ENCODE data around the gene FOXO4. TPM values are rescaled to one million over a fixed set of nuclear protein-coding genes. Genes with fewer than 3 reads are reported as not detected.

The FOXO4 gene
- 4.8 TPM for total RNA-seq

DNA sequence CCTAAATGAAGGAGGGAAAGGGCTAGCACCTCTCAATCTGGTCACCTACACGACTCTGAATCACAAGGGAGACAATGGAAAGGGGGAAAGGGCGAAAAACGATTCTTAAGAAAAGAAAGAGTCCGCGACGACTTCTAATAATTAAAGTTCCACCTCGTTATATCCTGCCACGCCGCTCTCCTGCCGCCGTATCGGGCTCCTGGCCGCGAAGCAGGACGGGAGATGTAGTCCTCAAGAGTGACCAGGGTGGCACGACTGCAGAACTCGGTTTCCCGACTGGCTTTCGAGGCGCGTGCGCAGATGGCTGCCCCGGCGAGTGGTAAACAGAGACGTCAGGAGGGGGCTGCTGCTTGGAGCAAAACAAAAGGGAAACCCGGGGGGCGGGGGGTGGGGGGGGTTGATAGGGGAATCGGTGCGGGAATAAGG, at the start of gene FOXO4:
Gene FOXO4, plus strand, starts transcription at position 297 of the 426 bp plus-strand sequence. CDS start 678 bp downstream, outside the sequence.

DNA sequence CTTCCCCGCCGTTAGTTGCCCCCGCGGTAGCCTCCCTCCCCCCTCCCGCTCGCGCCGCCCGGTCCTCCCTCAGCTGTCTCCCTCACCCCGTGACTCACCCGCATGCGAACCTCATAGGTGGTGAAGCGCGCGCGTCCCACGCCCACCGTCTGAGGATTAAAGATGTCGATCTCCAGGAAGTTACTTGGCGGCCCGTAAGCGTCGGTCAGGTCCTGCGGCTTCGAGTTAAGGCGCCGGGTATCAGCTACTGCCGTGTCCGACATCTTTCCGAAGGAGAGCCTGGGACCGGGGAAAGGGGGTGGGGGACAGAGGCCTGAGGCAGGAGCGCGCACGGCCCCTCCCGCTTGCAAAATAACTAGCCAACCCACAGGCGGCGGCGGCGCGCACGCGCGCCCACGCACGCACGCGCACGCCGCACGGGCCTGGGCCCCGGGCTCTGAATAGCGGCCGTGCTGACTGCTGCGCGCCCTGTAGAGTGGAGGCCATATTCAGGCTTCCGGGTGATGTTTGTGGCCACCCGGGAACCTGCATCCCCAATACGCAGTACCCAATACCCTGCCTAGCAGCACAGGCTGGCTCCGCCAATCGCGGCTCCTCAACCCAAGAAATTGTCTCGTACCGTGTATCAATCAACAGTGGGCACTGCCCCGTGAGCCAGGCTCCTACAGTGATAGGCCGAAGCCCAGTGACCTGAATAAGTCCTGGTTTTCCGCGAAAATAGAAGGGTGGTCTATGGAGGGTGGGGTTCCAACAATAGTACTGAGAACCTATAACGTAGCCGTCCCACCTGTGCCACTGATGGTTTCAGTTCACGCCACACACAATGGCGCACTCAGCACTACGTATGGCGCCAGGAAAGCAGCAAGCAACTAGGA, 27.4 kb upstream of the FOXO4 start, which contains the start of gene SNX12:
Gene SNX12, minus strand, starts transcription at position 291 of the 875 bp plus-strand sequence. Its CDS starts 28 bp downstream, at position 263.

GRCh38 chrX:71106427-71106826, 10.8 kb downstream of the FOXO4 start, which contains the start of gene CXorf65:
Gene CXorf65 (minus strand): TSS chrX:71106740. CDS start chrX:71106556, 184 bp downstream.

DNA sequence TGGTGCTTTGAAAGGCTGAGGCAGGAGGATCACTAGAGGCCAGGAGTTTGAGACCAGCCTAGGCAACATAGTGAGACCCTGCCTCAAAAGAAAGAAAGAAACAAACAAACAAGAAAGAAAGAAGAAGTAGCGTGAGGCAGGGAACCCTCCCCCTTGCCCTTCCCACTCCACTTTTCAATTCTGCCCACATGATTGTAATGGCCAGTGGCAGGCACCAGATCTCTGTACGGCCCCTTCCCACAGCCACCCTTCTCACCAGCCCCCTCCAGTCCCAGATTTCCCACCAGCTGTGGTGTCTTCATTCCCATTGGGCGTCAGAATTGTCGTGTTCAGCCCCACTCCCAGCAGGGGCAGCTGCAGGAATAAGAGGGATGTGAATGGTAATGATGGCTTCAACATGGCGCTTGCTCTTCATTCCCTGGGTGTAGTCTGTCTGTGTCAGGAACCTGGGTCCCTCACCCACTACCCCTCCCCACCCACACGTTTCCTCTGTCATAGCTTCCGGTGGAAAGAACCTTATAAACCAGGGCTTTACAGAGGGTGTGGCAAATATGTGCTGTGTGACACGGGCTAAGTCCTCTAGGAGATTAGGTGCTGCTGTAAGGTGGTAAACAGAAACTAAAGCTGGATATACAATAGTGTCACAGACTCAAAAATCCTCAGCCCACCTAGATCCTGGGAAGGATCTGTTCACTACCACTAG, 15.6 kb downstream of the FOXO4 start, which contains the start of gene IL2RG:
Gene IL2RG, minus strand, starts transcription at position 437 of the 703 bp plus-strand sequence. Its CDS starts 38 bp downstream, at position 399.

GRCh38 chrX:71118032-71118984, 22.7 kb downstream of the FOXO4 start, which contains the start of gene MED12:
Gene MED12 (plus strand): TSS chrX:71118596. CDS start chrX:71118755, 159 bp downstream.

DNA sequence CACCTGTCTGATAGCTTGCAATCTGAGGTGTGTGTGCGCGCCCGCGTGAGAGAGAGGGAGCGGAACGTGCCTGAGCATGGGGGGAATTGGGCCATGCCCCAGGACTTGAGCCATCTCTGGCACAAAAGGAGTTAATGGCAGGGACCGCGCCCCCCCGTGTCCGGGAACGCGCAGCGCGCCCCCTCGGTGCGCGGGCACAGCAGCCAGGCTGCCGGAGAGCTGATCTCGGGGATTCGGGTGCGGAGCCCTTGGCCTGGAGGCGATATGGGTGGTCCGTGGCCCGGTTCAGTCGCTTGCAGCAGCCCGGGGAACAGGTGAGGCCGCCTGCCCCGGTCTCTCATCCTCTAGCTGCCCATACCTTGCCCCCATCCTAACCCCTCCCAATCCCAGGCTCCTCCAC, 49.0 kb downstream of the FOXO4 start, which contains the start of gene NLGN3:
Gene NLGN3, plus strand, starts transcription at position 191 of the 400 bp plus-strand sequence. CDS start 2,909 bp downstream, outside the sequence.

Small RNAs within 50 kb of the gene (small RNA-seq; reads per million reads assigned to genes)
- gene CXorf65, result not detected

Other genes starting within 250 kb of the FOXO4 start
- not detected for gene TEX11, start 187.1 kb upstream of the FOXO4 start, total RNA-seq
- gene SLC7A3, start 164.8 kb upstream of the FOXO4 start, total RNA-seq, result 3.9 TPM
- gene SNX12, start 27.5 kb upstream of the FOXO4 start, total RNA-seq, result 59.5 TPM
- not detected for gene CXorf65, start 10.9 kb downstream of the FOXO4 start, total RNA-seq
- not detected for gene IL2RG, start 15.7 kb downstream of the FOXO4 start, total RNA-seq
- gene MED12, start 22.7 kb downstream of the FOXO4 start, total RNA-seq, result 21.7 TPM
- 38.1 TPM for gene NLGN3, start 49.0 kb downstream of the FOXO4 start, total RNA-seq
- gene GJB1, start 127.4 kb downstream of the FOXO4 start, total RNA-seq, result not detected
- gene ZMYM3, start 158.3 kb downstream of the FOXO4 start, total RNA-seq, result 44.1 TPM
- 275 TPM for gene NONO, start 187.8 kb downstream of the FOXO4 start, total RNA-seq
- 2.5 TPM for gene ITGB1BP2, start 205.9 kb downstream of the FOXO4 start, total RNA-seq

All from diencephalon (tissue), 1 donor.